ENCODE results near the gene DDR2.

Gene DDR2

DNA sequence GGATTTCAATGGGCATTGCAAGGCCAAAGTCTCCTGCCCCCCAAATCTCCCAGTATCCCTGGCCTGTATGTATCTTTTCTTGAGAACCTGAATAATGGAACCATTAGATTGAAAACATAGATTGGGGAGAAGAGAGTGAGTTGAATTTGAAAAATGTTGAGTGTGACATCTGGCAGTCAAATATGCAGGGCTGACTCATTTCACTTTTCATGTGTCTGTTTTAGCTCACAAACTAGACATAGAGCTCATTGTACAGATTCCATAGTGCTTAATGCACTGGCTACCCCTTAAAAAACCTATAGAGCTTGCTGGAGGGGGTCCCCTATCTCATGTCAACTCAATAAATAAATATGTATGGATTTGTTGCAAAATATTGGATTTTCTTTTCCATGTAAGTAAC, 30.8 kb downstream of the DDR2 start:
- Histone ChIP-seq H3K4me3 (ENCODE audit: low read depth in 1 of 2, low read length in 2 of 2) (no peak overlapping the region), H3K27me3 (ENCODE audit: insufficient read depth, low read length, poor library complexity) (peaks cover 5% of the 10 kb centered on the region), H3K9ac (ENCODE audit: low read depth, low read length) (no peak overlapping the region), H3K4me1 (ENCODE audit: insufficient read depth, low read length) (no peaks in the 10 kb centered on the region), H3K27ac (ENCODE audit: low read length) (no peak overlapping the region), H3K9me3 (ENCODE audit: insufficient read depth, low read length, severe bottlenecking) (no peaks in the 10 kb centered on the region), H4K20me1 (ENCODE audit: insufficient read depth, low read length) (no peaks in the 10 kb centered on the region), H2AFZ (ENCODE audit: low read depth, low read length) (no peak overlapping the region), H3K79me2 (ENCODE audit: insufficient read depth, low read length) (no peaks in the 10 kb centered on the region), H3K36me3 (ENCODE audit: insufficient read depth, low read length) (no peaks in the 10 kb centered on the region), H3K4me2 (ENCODE audit: insufficient read depth, low read length) (no peak overlapping the region)
- TF ChIP-seq EZH2 (IDR thresholded peaks at IDR 0.05; ENCODE audit: borderline replicate concordance, low read depth, low read length, severe bottlenecking) (no peak), CTCF (IDR thresholded peaks at IDR 0.05; ENCODE audit: borderline replicate concordance, extremely low read depth, low read length, poor library complexity, severe bottlenecking) (no peak)
- DNase-seq = no peak
- no peak for ATAC-seq (ENCODE audit: insufficient read depth, low read depth)

DNA sequence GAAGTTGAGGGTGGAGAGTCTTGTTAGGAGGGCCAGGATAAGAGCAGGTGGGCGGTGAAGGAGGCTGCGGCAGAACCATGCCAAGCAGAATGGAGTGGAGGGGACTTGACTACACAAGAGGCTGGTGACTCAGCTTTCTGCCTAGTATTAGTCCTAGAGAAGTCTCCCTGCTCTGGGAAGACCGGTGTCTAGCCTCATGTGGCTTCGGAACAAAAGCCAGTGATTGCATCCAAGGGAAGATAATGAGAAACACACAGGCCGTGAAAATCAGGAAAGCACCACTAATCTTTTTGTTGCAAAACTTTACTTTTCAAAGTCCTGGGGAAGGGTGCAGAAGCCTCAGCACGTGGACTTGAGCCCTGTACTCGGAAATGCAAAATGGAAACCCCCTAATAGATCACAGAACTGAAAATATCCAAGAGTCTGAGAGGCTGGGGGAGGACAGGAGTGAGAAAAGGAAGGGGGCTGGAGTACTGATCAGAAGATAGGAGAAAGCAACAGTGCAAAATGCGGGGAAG, 31.4 kb downstream of the DDR2 start:
- ATAC-seq (ENCODE audit: insufficient read depth, low read depth) = no peak
- no peak for TF ChIP-seq EZH2 (IDR thresholded peaks at IDR 0.05; ENCODE audit: borderline replicate concordance, low read depth, low read length, severe bottlenecking)
- TF ChIP-seq CTCF (IDR thresholded peaks at IDR 0.05; ENCODE audit: borderline replicate concordance, extremely low read depth, low read length, poor library complexity, severe bottlenecking) = no peak
- Histone ChIP-seq H3K79me2 (ENCODE audit: insufficient read depth, low read length) (no peaks in the 10 kb centered on the region), H3K27me3 (ENCODE audit: insufficient read depth, low read length, poor library complexity) (peaks cover 5% of the 10 kb centered on the region), H3K36me3 (ENCODE audit: insufficient read depth, low read length) (no peaks in the 10 kb centered on the region), H3K9me3 (ENCODE audit: insufficient read depth, low read length, severe bottlenecking) (no peaks in the 10 kb centered on the region), H3K4me2 (ENCODE audit: insufficient read depth, low read length) (no peak overlapping the region), H3K4me1 (ENCODE audit: insufficient read depth, low read length) (no peaks in the 10 kb centered on the region), H3K27ac (ENCODE audit: low read length) (no peak overlapping the region), H4K20me1 (ENCODE audit: insufficient read depth, low read length) (no peaks in the 10 kb centered on the region), H2AFZ (ENCODE audit: low read depth, low read length) (no peak overlapping the region), H3K4me3 (ENCODE audit: low read depth in 1 of 2, low read length in 2 of 2) (no peak overlapping the region), H3K9ac (ENCODE audit: low read depth, low read length) (no peak overlapping the region)
- no peak for DNase-seq

GRCh38 chr1:162666006-162666645, 33.9 kb downstream of the DDR2 start:
- H3K4me3 ChIP-seq (ENCODE audit: low read depth in 1 of 2, low read length in 2 of 2) = no peak overlapping the region
- H3K4me1 ChIP-seq (ENCODE audit: insufficient read depth, low read length) = no peaks in the 10 kb centered on the region
- H2AFZ ChIP-seq (ENCODE audit: low read depth, low read length) = no peak overlapping the region
- H3K79me2 ChIP-seq (ENCODE audit: insufficient read depth, low read length) = no peaks in the 10 kb centered on the region
- H3K36me3 ChIP-seq (ENCODE audit: insufficient read depth, low read length) = no peaks in the 10 kb centered on the region
- H3K9me3 ChIP-seq (ENCODE audit: insufficient read depth, low read length, severe bottlenecking) = no peaks in the 10 kb centered on the region
- no peak overlapping the region for H3K27ac ChIP-seq (ENCODE audit: low read length)
- peaks cover 5% of the 10 kb centered on the region for H3K27me3 ChIP-seq (ENCODE audit: insufficient read depth, low read length, poor library complexity)
- ATAC-seq (ENCODE audit: insufficient read depth, low read depth) (no peak), DNase-seq (no peak)
- no peak overlapping the region for H3K9ac ChIP-seq (ENCODE audit: low read depth, low read length)
- TF ChIP-seq EZH2 (IDR thresholded peaks at IDR 0.05; ENCODE audit: borderline replicate concordance, low read depth, low read length, severe bottlenecking) (no peak), CTCF (IDR thresholded peaks at IDR 0.05; ENCODE audit: borderline replicate concordance, extremely low read depth, low read length, poor library complexity, severe bottlenecking) (no peak)
- no peaks in the 10 kb centered on the region for H4K20me1 ChIP-seq (ENCODE audit: insufficient read depth, low read length)
- H3K4me2 ChIP-seq (ENCODE audit: insufficient read depth, low read length) = no peak overlapping the region

Data from DND-41 (cell line).